ENCODE data around the gene TSSK6. TPM values are rescaled to one million over a fixed set of nuclear protein-coding genes. Genes with fewer than 3 reads are reported as not detected.
A peak's percentile ranks its signal among the peaks of the same experiment; 100 is the strongest.

The TSSK6 gene
- total RNA-seq, 1 donor from 2014 or later = 1.8 TPM

DNA sequence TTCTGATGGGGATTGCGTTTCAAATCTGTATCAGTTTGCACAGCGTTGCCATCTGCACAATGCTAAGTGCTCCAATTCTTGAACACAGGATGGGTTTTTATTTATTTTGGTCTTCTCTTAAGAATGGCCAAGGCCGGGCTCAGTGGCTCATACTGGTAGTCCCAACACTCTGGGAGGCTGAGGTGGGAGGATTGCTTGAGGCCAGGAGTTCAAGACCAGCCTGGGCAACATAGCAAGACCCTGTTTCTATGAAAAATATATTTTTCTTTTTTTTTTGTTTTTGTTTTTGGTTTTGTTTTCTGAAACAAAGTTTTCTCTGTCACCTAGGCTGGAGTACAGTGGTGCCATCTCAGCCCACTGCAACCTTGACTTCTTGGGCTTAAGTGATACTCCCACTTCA lies 7.8 kb upstream of the TSSK6 start:
- no peak for DNase-seq (ENCODE audit: low spot score)
- H3K4me3 Mint-ChIP-seq (ENCODE audit: unreplicated experiment) = no peak overlapping the region
- H3K9me3 Mint-ChIP-seq (ENCODE audit: low read depth) = no peaks in the 10 kb centered on the region
- H3K27ac Mint-ChIP-seq (ENCODE audit: unreplicated experiment) = no peak overlapping the region
- TF ChIP-seq, protein P1, sequence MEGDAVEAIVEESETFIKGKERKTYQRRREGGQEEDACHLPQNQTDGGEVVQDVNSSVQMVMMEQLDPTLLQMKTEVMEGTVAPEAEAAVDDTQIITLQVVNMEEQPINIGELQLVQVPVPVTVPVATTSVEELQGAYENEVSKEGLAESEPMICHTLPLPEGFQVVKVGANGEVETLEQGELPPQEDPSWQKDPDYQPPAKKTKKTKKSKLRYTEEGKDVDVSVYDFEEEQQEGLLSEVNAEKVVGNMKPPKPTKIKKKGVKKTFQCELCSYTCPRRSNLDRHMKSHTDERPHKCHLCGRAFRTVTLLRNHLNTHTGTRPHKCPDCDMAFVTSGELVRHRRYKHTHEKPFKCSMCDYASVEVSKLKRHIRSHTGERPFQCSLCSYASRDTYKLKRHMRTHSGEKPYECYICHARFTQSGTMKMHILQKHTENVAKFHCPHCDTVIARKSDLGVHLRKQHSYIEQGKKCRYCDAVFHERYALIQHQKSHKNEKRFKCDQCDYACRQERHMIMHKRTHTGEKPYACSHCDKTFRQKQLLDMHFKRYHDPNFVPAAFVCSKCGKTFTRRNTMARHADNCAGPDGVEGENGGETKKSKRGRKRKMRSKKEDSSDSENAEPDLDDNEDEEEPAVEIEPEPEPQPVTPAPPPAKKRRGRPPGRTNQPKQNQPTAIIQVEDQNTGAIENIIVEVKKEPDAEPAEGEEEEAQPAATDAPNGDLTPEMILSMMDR (IDR thresholded peaks at IDR 0.05) = no peak
- H3K4me1 Mint-ChIP-seq (ENCODE audit: low read depth) = peaks cover 4% of the 10 kb centered on the region
- H3K27me3 Mint-ChIP-seq (ENCODE audit: low read depth) = no peaks in the 10 kb centered on the region
- peaks cover 11% of the 10 kb centered on the region for H3K36me3 Mint-ChIP-seq (ENCODE audit: low read depth)

DNA sequence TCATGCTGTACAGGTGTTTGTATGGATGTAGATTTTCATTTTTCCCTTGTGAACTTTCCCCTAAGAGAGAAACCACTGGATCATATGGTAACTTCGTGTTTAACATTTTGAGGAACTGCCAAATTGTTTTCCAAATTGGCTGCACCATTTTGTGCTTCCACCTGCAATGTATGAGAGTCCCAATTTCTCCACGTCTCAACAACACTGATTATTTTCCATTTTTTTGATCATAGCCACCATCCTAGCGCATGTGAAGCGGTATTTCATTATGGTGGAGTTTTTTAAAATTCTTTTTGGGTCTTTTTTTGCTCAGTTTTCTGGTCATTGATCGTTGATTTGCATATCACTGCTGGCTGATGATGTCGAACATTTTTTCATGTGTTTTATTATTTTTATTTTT lies 5.6 kb upstream of the TSSK6 start:
- TF ChIP-seq, protein P1 (IDR thresholded peaks at IDR 0.05) = no peak
- no peak for DNase-seq (ENCODE audit: low spot score)
- no peak overlapping the region for H3K27ac Mint-ChIP-seq (ENCODE audit: unreplicated experiment)
- no peaks in the 10 kb centered on the region for H3K9me3 Mint-ChIP-seq (ENCODE audit: low read depth)
- no peak overlapping the region for H3K4me3 Mint-ChIP-seq (ENCODE audit: unreplicated experiment)
- peaks cover 9% of the 10 kb centered on the region for H3K36me3 Mint-ChIP-seq (ENCODE audit: low read depth)
- H3K27me3 Mint-ChIP-seq (ENCODE audit: low read depth) = no peaks in the 10 kb centered on the region
- peaks cover 17% of the 10 kb centered on the region for H3K4me1 Mint-ChIP-seq (ENCODE audit: low read depth)

DNA sequence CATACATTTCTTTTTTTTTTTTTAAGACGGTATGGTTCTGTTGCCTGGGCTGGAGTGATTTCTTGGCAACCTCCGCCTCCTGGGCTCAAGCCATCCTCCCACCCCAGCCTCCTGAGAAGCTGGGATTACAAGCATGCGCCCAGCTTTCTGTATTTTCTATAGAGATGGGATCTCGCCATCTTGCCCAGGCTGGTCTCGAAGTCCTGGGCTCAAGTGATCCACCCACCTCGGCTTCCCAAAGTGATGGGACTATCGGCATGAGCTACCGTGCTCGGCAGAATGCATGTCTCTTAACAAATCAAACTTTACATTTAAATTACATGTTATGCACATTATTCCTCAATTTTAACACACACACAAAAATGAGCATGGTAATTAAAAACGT lies 1.9 kb upstream of the TSSK6 start:
- DNase-seq (ENCODE audit: low spot score) = no peak

DNA sequence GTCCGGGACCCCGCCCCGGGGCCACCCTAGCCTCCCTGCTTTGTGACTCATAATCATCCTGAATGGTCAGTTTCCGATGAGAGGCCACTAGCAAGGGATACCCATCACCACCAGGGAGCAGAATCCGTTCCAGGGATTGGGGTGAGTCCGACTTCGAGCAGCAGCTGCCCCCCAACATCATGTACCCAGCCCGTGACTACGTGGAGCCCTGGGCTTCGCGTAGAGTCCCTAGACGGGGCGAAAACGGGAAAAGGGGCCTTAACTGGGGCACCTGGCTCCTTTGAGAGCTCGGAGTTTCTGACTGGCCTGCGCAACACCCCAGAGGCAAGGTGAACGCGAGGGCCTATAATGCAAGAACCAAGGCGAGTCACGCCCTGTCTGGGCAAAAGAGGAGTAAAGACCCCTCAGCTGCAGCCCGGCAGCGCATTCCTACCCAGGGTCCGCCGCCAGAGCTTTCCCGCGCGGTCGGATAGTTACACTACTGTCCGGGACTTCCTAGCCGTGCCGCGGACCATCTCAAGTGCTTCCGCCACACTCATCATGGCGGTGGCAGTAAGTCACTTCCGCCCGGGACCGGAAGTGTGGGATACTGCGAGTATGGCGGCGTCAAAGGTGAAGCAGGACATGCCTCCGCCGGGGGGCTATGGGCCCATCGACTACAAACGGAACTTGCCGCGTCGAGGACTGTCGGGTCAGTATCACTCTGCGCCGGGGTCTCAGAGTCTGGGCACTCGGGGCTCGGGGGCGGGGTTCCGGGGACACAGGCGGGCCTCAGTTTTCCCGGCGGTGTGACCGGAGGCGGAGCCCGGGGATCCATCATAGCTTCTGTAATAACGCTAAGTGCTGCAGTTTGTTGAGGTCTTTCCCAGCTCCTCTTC lies 533 bp upstream of the TSSK6 start, which contains the start of gene NDUFA13:
NDUFA13 (plus strand) TSS at position 584 of the 878 bp plus-strand sequence; CDS start at position 598, 14 bp downstream.
- DNase-seq (ENCODE audit: low spot score) = no peak
- Mint-ChIP-seq H3K36me3 (ENCODE audit: low read depth) (peaks cover 9% of the 10 kb centered on the region), H3K27ac (ENCODE audit: unreplicated experiment) (peak within 1 kb of the TSS; percentile 89), H3K9me3 (ENCODE audit: low read depth) (no peaks in the 10 kb centered on the region), H3K27me3 (ENCODE audit: low read depth) (no peaks in the 10 kb centered on the region), H3K4me1 (ENCODE audit: low read depth) (peaks cover 18% of the 10 kb centered on the region), H3K4me3 (ENCODE audit: unreplicated experiment) (peak within 1 kb of the TSS; percentile 91)
- TF ChIP-seq, protein P1 (IDR thresholded peaks at IDR 0.05) = peak; percentile 60

More for the DNA sequence above, 1.9 kb upstream of the TSSK6 start:
- no peaks in the 10 kb centered on the region for H3K27me3 Mint-ChIP-seq (ENCODE audit: low read depth)
- TF ChIP-seq, protein P1 (IDR thresholded peaks at IDR 0.05) = no peak
- peaks cover 18% of the 10 kb centered on the region for H3K4me1 Mint-ChIP-seq (ENCODE audit: low read depth)
- peak overlapping the region; percentile 91 for H3K4me3 Mint-ChIP-seq (ENCODE audit: unreplicated experiment)
- peaks cover 9% of the 10 kb centered on the region for H3K36me3 Mint-ChIP-seq (ENCODE audit: low read depth)
- no peak overlapping the region for H3K27ac Mint-ChIP-seq (ENCODE audit: unreplicated experiment)
- H3K9me3 Mint-ChIP-seq (ENCODE audit: low read depth) = no peaks in the 10 kb centered on the region

DNA sequence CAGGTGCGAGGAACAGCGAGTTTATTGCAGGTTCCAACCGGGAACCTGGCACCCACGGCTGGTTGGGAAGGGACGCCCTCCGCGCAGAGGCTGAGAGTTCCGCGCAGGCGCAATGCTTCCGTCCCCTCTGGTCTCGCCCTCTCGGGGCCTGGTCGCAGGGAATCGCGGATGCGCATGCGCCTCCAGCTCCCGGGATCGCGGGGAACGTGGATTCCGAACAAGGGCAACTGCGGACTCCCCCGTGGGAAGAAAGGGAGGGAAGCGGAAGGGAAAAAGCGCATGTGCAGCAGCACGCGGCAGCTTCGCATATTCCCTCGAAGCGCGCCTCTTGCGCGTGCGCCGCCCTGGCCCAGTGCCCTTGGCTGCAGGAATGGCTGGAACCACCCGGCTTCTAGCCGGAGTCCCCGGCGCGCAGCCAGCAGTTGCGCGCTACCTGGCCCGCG lies 1.1 kb downstream of the TSSK6 start:
- no peak overlapping the region for H3K4me3 Mint-ChIP-seq (ENCODE audit: unreplicated experiment)

More for the DNA sequence above, 1.1 kb downstream of the TSSK6 start:
- Mint-ChIP-seq H3K27ac (ENCODE audit: unreplicated experiment) (no peak overlapping the region), H3K36me3 (ENCODE audit: low read depth) (peaks cover 2% of the 10 kb centered on the region), H3K9me3 (ENCODE audit: low read depth) (no peaks in the 10 kb centered on the region), H3K4me1 (ENCODE audit: low read depth) (peaks cover 16% of the 10 kb centered on the region), H3K27me3 (ENCODE audit: low read depth) (no peaks in the 10 kb centered on the region)
- DNase-seq (ENCODE audit: low spot score) = no peak
- TF ChIP-seq, protein P1 (IDR thresholded peaks at IDR 0.05) = no peak
